Adrenal gland (tissue), 12 donors: ENCODE data around the gene MAML3. TPM values are rescaled to one million over a fixed set of nuclear protein-coding genes. Genes with fewer than 3 reads are reported as not detected.
"Not testable (repeated sequence)": the region's sequence is repeated elsewhere in the genome, so short reads cannot be mapped to it uniquely, and the experiment has no call there.

ENCODE experiments used
- DNase-seq, 7 donors: peaks; one replicate each; pipeline ENCODE4 v3.0.0-alpha.2; 2019 to 2020
- H3K27ac ChIP-seq, 5 donors: fragments of 200-600 bp; sonication (generic) in 4 of 5; 1 replicate in 3 of 5; 2 replicates in 2 of 5; pipeline versions ENCODE4 v1.5.1 to v1.8.0; 2016 to 2020; ENCODE audit warnings: mild to moderate bottlenecking in 1 of 5
- H3K27me3 ChIP-seq: fragments of 200-600 bp; 2 replicates; pipeline ENCODE4 v1.8.0; 2021
- H3K36me3 ChIP-seq, 2 donors: fragments of 200-600 bp; replicated peaks in 1 of 2; 1 replicate in 1 of 2; 2 replicates in 1 of 2; pipeline versions ENCODE4 v1.5.1 to v1.8.0; 2018 to 2022
- H3K4me1 ChIP-seq, 2 donors: fragments of 200-600 bp; replicated peaks in 1 of 2; 1 replicate in 1 of 2; 2 replicates in 1 of 2; pipeline versions ENCODE4 v1.5.1 to v1.8.0; 2018 to 2021
- H3K4me3 ChIP-seq, 4 donors: fragments of 200-600 bp; sonication (generic) in 3 of 4; one replicate each; pipeline ENCODE4 v1.5.1; 2016 to 2018
- H3K9me3 ChIP-seq, 3 donors: fragments of 200-600 bp; sonication (generic) in 1 of 3; replicated peaks in 1 of 3; 1 replicate in 2 of 3; 2 replicates in 1 of 3; pipeline versions ENCODE4 v1.5.1 to v1.8.0; 2016 to 2021
- POLR2A ChIP-seq, 2 donors: fragments of 450-650 bp; IDR thresholded peaks; one replicate each; pipeline ENCODE4 v1.6.1; 2017; ENCODE audit warnings: antibody characterized with exemption in 2 of 2, mild to moderate bottlenecking in 2 of 2, moderate library complexity in 1 of 2
- WGBS, 4 donors: extraction: QIAGEN DNeasy Blood & Tissue Kit in 2 of 4; methylation state at CpG; one replicate each; pipeline versions ENCODE4 v1.1.5 to v1.1.7; 2013 to 2017; 5-methylcytosine and 5-hydroxymethylcytosine counted together
- intact Hi-C, 2 donors: fragments of 100-400 bp; cut with DNase I; formaldehyde crosslinking; loops; one replicate each; pipeline versions ENCODE4 v1.14.1 to v1.15.0; 2022 to 2023
- polyA plus RNA-seq, 3 donors: library from polyadenylated mRNA; stranded (reverse); fragments of 200-250 nt in 2 of 3; fragments of 350-450 nt in 1 of 3; fragmentation: Illumina TruSeq in 1 of 3; extraction: RNeasy Lipid Tissue Mini Kit (QIAGEN cat#74804) in 1 of 3; gene quantifications; one replicate each; pipeline ENCODE4 v1.2.3, GENCODE V29; 2013 to 2014
- total RNA-seq, 9 donors: library from RNA; depleted of rRNA in 4 of 9; stranded (reverse); fragments of >200 nt in 4 of 9; fragments of 120-200 nt in 1 of 9; fragmentation: NEBNext Ultra II Directional in 1 of 9; extraction: Animal tissue kit (Norgen Biotek cat#: 25700) in 1 of 9; gene quantifications; one replicate each; pipeline versions ENCODE4 v1.1.0 to v1.2.4, GENCODE V29; 2013 to 2023
- TF ChIP-seq, protein P1 (sequence below), 6 experiments: fragments of 450-650 bp in 4 of 6; fragments of 200-600 bp in 2 of 6; sonication (generic) in 1 of 6; IDR thresholded peaks; 1 replicate in 5 of 6; 2 replicates in 1 of 6; pipeline versions ENCODE4 v1.5.1 to v1.8.0; 2016 to 2021; ENCODE audit warnings: antibody characterized with exemption in 6 of 6, mild to moderate bottlenecking in 2 of 6, moderate library complexity in 1 of 6
- donor health status: healthy with polysubstance abuse.
- donor health status: Bipolar disorder and iron deficiency.
- donor health status: DM: yes; HTN: yes; CAD: no.
- donor health status: DM: no; HTN: no; CAD: no.
- donor health status: DM: no; HTN: no; CAD: no.
- donor health status: DM: yes; HTN: yes; CAD: no.

Gene MAML3
- total and polyA plus RNA-seq, 12 donors = 2.0 to 15.9 (median 8.4) TPM

DNA sequence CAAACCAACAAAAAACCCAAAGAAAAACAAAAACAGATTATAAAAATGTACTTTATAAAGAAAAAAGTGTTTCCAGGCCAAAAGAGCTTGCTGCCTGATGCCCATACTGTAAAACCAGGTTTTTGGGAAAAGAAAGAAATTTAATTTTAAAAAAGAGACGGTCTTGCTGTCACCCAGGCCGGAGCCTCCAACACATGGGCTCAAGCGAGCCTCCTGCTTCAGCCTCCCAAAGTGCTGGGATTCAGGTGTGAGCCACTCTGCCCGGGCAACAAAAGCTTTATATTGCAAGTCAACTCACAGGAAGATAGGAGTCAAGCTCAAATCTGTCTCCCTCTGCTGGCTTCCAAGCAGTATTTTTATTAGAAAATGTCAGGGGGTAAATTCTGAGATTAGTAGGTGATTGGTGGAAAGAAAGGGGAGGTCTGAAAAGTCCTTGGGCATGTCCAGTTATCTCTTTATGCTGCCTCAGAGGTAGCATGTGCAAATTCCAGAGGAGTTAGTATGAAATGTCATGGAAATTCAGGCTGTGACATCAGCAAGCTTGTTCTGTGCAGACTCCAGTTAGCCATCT is 449.0 kb downstream of the MAML3 start:
- intact Hi-C loops = no loop called here

GRCh38 chr4:139700568-139700967 is 453.4 kb downstream of the MAML3 start:
- no peak overlapping the region for H3K4me3 ChIP-seq
- H3K27me3 ChIP-seq = no peaks in the 10 kb centered on the region
- 73 to 82% (median 76%) methylated on average over 5 of the region's 5 CpGs for WGBS, 4 donors
- peaks cover 0 to 6% of the 10 kb centered on the region in 2 donors for H3K4me1 ChIP-seq
- H3K27ac ChIP-seq = no peak overlapping the region
- no peak for TF ChIP-seq POLR2A (IDR thresholded peaks at IDR 0.05)
- TF ChIP-seq, protein P1, sequence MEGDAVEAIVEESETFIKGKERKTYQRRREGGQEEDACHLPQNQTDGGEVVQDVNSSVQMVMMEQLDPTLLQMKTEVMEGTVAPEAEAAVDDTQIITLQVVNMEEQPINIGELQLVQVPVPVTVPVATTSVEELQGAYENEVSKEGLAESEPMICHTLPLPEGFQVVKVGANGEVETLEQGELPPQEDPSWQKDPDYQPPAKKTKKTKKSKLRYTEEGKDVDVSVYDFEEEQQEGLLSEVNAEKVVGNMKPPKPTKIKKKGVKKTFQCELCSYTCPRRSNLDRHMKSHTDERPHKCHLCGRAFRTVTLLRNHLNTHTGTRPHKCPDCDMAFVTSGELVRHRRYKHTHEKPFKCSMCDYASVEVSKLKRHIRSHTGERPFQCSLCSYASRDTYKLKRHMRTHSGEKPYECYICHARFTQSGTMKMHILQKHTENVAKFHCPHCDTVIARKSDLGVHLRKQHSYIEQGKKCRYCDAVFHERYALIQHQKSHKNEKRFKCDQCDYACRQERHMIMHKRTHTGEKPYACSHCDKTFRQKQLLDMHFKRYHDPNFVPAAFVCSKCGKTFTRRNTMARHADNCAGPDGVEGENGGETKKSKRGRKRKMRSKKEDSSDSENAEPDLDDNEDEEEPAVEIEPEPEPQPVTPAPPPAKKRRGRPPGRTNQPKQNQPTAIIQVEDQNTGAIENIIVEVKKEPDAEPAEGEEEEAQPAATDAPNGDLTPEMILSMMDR (IDR thresholded peaks at IDR 0.05) = no peak
- intact Hi-C loops = no loop called here
- H3K9me3 ChIP-seq = peaks cover 0 to 6% (median 0%) of the 10 kb centered on the region in 3 donors
- peaks cover 0 to 14% of the 10 kb centered on the region in 2 donors for H3K36me3 ChIP-seq
- DNase-seq = no peak

More for the DNA sequence above, 449.0 kb downstream of the MAML3 start:
- WGBS, 4 donors = 96 to 99% (median 97%) methylated on average over 4 of the region's 4 CpGs
- peak in 1 of 7 donors; percentile 31 for DNase-seq
- Histone ChIP-seq H3K4me1 (no peaks in the 10 kb centered on the region), H3K4me3 (no peak overlapping the region), H3K9me3 (no peaks in the 10 kb centered on the region), H3K27ac (no peak overlapping the region), H3K27me3 (no peaks in the 10 kb centered on the region), H3K36me3 (peaks cover 0 to 14% of the 10 kb centered on the region in 2 donors)
- TF ChIP-seq, protein P1 (IDR thresholded peaks at IDR 0.05) = peak in 3 of 6 experiments; percentile 4 to 24 (median 13)
- TF ChIP-seq POLR2A (IDR thresholded peaks at IDR 0.05) = no peak

DNA sequence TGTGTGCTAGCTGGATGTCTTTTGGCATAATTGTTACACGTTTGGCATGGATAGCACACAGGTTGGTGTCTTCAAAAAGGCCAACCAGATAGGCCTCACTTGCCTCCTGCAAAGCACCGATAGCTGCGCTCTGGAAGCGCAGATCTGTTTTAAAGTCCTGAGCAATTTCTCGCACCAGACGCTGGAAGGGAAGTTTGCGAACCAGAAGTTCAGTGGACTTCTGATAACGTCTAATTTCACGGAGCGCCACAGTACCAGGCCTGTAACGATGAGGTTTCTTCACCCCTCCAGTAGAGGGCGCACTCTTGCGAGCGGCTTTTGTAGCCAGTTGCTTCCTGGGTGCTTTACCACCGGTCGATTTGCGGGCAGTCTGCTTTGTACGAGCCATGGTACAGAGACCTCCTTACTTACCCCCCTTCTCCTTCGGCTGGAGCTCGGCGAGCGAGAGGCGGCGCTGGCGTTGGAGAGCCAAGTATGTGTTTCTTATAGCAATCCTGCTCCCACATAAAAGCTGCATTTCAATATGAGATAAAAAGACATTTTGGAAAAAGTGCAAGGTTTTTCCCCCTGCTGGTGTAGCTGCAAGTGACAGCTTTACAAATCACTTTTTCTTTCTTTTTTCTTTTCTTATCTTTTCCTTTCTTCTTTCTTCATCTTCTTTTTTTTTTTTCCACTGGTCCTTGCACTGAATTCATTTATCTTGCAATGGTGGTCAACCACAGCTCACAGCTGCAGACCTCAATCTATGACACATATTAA is 455.6 kb downstream of the MAML3 start:
- H3K27me3 ChIP-seq, DNase-seq, H3K27ac ChIP-seq, H3K9me3 ChIP-seq, intact Hi-C loops, H3K4me1 ChIP-seq, H3K4me3 ChIP-seq: not testable (repeated sequence)
- H3K36me3 ChIP-seq = peaks cover 0 to 10% of the 10 kb centered on the region in 2 donors
- WGBS, 4 donors = 85 to 99% (median 98%) methylated on average over 10 to 16 of the region's 25 CpGs
- TF ChIP-seq, protein P1 (IDR thresholded peaks at IDR 0.05) = peak in 4 of 6 experiments; percentile 10 to 33 (median 22)

GRCh38 chr4:139696491-139696890 is 457.5 kb downstream of the MAML3 start:
- Histone ChIP-seq H3K27me3 (no peaks in the 10 kb centered on the region), H3K9me3 (peaks cover 0 to 6% (median 0%) of the 10 kb centered on the region in 3 donors), H3K4me1 (peaks cover 15 to 19% of the 10 kb centered on the region in 2 donors), H3K4me3 (no peak overlapping the region), H3K27ac (peak overlapping the region in 1 of 5 donors; percentile 17), H3K36me3 (peaks cover 0 to 10% of the 10 kb centered on the region in 2 donors)
- TF ChIP-seq, protein P1 (IDR thresholded peaks at IDR 0.05) = no peak
- no peak for TF ChIP-seq POLR2A (IDR thresholded peaks at IDR 0.05)
- no peak for DNase-seq
- intact Hi-C loops = no loop called here
- 76 to 79% (median 77%) methylated on average over 5 of the region's 5 CpGs for WGBS, 4 donors
